Activated CD4-positive, alpha-beta memory T cell treated with anti-CD3 and anti-CD28 coated beads for 36 hours (primary cell): Measurements from ENCODE around the gene IGFLR1. TPM values are rescaled to one million over a fixed set of nuclear protein-coding genes. Genes with fewer than 3 reads are reported as not detected.

ENCODE experiments used
- CTCF ChIA-PET: fragments of 350-600 bp; sonication (Branson Sonifier 250); formaldehyde crosslinking; loops from one replicate; lab custom pipeline; 2021; ENCODE audit warnings: antibody characterized with exemption, inconsistent platforms; lab: Charles Lee
- POLR2A ChIA-PET: fragments of 350-600 bp; sonication (Branson Sonifier 250); formaldehyde crosslinking; loops from one replicate; lab custom pipeline; 2021; ENCODE audit warnings: antibody characterized with exemption; lab: Charles Lee
- DNase-seq: peaks from one replicate; pipeline ENCODE4 v3.0.0-alpha.2; 2020
- H3K27ac Mint-ChIP-seq: one replicate; pipeline ENCODE4 v1.8.0; 2021; ENCODE audit warnings: mixed read lengths
- H3K27me3 Mint-ChIP-seq: one replicate; pipeline ENCODE4 v1.8.0; 2021; ENCODE audit warnings: mixed read lengths
- H3K36me3 Mint-ChIP-seq: one replicate; pipeline ENCODE4 v1.8.0; 2021; ENCODE audit warnings: mixed read lengths
- H3K4me1 Mint-ChIP-seq: one replicate; pipeline ENCODE4 v1.8.0; 2021; ENCODE audit warnings: low read depth, mixed read lengths
- H3K4me3 Mint-ChIP-seq: one replicate; pipeline ENCODE4 v1.8.0; 2021; ENCODE audit warnings: mild to moderate bottlenecking, mixed read lengths
- H3K9me3 Mint-ChIP-seq: one replicate; pipeline ENCODE4 v1.8.0; 2021; ENCODE audit warnings: mixed read lengths
- intact Hi-C: fragments of 100-400 bp; cut with micrococcal nuclease; formaldehyde crosslinking; loops from one replicate; pipeline ENCODE4 v1.15.1; 2023
- total RNA-seq, 2 experiments: library from RNA; stranded (reverse); gene quantifications; one replicate each; pipeline ENCODE4 v1.2.3, GENCODE V29; 2021

The IGFLR1 gene
- total RNA-seq, 2 experiments from 2014 or later, result 90.1 to 92.8 TPM

DNA sequence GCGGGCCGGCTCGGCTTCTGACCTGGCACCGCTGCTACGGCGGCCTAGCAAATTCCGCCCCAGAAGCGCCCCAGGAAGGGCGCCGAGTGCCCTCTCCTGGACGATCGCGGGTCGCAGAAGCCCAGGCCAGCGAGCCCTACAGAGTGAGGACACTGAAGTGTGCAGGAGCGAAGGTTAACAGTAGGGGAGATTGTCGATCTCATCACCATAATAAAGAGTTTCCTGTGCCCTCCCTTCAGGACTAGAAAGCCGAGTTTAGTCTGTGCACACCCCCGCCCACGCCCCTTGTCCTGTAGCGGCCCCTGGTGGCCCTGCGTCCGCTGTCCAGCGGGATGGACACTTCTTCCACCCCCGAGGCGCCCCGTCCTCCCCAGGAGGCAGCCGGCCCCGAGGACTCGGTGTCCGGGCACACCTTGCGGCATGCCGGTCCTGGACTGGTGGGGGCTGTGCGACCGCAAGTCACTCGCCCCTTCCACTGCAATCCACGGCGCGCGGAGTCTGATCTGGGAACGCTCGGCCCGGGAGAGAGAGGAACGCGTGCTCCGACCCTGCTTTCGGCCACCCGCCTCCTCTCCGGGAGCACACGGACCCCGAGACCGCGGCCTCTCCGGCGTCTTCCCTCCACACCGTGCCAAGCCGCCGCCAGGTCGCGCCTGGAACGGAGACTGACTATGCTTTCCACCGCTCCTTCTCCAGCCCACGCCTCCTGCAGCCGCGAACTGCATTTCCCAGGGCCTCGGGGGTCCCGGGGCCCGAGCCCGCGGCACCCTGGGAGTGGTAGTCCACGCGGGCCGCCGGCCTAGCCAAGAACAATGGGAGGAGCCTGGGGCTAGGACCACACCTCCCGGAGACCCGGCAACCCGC, 25.2 kb downstream of the IGFLR1 start:
- H3K4me3 Mint-ChIP-seq, result peak overlapping the region; percentile 91
- peak overlapping the region; percentile 99 for H3K27ac Mint-ChIP-seq
- H3K4me1 Mint-ChIP-seq, result peaks cover 39% of the 10 kb centered on the region
- ChIA-PET POLR2A (interaction anchor here (1.0 to 7.3 kb wide), 5 partner anchors 15 to 31 kb away, joined by 6 to 96 read pairs (median 13); partner anchors contain the start of genes LIN37, PSENEN and U2AF1L4), CTCF (interaction anchor here (1.4 to 7.0 kb wide), 3 partner anchors 19 to 214 kb away, joined by 3 to 197 read pairs (median 4); partner anchors contain the start of genes LIN37 and ZBTB32)
- intact Hi-C loops, result loop anchor here (1.0 to 10.0 kb wide), 11 partner anchors 23 to 498 kb away; partner anchors contain the start of genes FFAR1, LIN37, NFKBID and OVOL3
- H3K27me3 Mint-ChIP-seq, result peaks cover 1% of the 10 kb centered on the region
- peaks cover 60% of the 10 kb centered on the region for H3K36me3 Mint-ChIP-seq
- H3K9me3 Mint-ChIP-seq, result no peaks in the 10 kb centered on the region
- peak; percentile 97 for DNase-seq

DNA sequence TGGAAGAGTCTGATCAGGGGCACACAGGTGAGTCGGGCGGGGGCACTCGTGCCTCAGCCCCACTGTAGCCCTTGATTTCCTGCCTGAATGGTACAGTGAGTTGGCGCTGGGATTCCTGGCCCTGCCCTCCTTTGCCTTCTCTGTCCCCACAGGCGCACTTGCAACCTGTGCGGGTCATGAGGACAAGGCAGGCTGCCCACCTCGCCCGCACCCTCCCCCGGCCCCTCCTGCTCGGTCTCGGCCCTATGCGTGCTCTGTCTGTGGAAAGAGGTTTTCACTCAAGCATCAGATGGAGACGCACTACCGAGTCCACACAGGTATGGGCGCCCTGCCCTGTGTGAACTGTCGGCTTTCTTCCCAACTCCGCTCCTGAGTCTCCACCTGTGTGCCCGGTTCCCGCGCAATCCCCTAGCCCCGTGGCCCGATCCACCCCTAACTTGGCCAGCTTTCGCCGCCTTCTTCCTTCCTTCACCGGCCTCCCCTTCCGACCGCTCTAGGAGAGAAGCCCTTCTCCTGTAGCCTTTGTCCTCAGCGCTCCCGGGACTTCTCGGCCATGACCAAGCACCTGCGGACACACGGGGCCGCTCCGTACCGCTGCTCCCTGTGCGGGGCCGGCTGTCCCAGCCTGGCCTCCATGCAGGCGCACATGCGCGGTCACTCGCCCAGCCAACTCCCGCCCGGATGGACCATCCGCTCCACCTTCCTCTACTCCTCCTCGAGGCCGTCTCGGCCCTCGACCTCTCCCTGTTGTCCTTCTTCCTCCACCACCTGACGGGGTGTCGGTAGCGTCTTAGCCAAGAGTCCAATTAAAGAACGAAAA, 26.1 kb downstream of the IGFLR1 start:
- peaks cover 1% of the 10 kb centered on the region for H3K27me3 Mint-ChIP-seq
- H3K27ac Mint-ChIP-seq, result peak overlapping the region; percentile 99
- H3K36me3 Mint-ChIP-seq, result peaks cover 54% of the 10 kb centered on the region
- H3K4me1 Mint-ChIP-seq, result peaks cover 43% of the 10 kb centered on the region
- ChIA-PET POLR2A (interaction anchor here (6.3 to 7.3 kb wide), 2 partner anchors 14 to 19 kb away, joined by 64 to 96 read pairs; no protein-coding TSS in a partner anchor), CTCF (interaction anchor here (1.5 to 7.0 kb wide), 3 partner anchors 18 to 215 kb away, joined by 4 to 197 read pairs (median 4); partner anchors contain the start of genes LIN37 and ZBTB32)
- H3K4me3 Mint-ChIP-seq, result peak overlapping the region; percentile 91
- no peaks in the 10 kb centered on the region for H3K9me3 Mint-ChIP-seq
- peak; percentile 50 for DNase-seq
- intact Hi-C loops, result loop anchor here (2.0 to 10.0 kb wide), 3 partner anchors 29 to 499 kb away; partner anchors contain the start of genes OVOL3, POLR2I, PSENEN and TBCB

- ChIA-PET CTCF (interaction anchor here (1.5 to 7.0 kb wide), 3 partner anchors 17 to 216 kb away, joined by 4 to 197 read pairs (median 4); partner anchors contain the start of genes LIN37 and ZBTB32), POLR2A (interaction anchor here (6.3 to 7.3 kb wide), 2 partner anchors 13 to 18 kb away, joined by 64 to 96 read pairs; no protein-coding TSS in a partner anchor)
- peak; percentile 22 for DNase-seq
- H3K4me1 Mint-ChIP-seq, result peaks cover 51% of the 10 kb centered on the region
- peaks cover 54% of the 10 kb centered on the region for H3K36me3 Mint-ChIP-seq
- H3K27me3 Mint-ChIP-seq, result peaks cover 1% of the 10 kb centered on the region
- H3K27ac Mint-ChIP-seq, result peak overlapping the region; percentile 99
- H3K9me3 Mint-ChIP-seq, result no peaks in the 10 kb centered on the region
- intact Hi-C loops, result loop anchor here (10.0 kb wide), 2 partner anchors 399 to 499 kb away; partner anchors contain the start of genes OVOL3, POLR2I, TBCB and ZNF146
- peak overlapping the region; percentile 91 for H3K4me3 Mint-ChIP-seq
Observed at GRCh38 chr19:35715355-35715809, 26.9 kb downstream of the IGFLR1 start.

GRCh38 chr19:35714601-35715354, 27.5 kb downstream of the IGFLR1 start:
- Mint-ChIP-seq H3K36me3 (peaks cover 52% of the 10 kb centered on the region), H3K4me1 (peaks cover 54% of the 10 kb centered on the region)
- CTCF ChIA-PET, result interaction anchor here (1.7 to 7.0 kb wide), 3 partner anchors 17 to 67 kb away, joined by 4 to 197 read pairs (median 5); partner anchors contain the start of genes COX6B1, LIN37 and ZBTB32

DNA sequence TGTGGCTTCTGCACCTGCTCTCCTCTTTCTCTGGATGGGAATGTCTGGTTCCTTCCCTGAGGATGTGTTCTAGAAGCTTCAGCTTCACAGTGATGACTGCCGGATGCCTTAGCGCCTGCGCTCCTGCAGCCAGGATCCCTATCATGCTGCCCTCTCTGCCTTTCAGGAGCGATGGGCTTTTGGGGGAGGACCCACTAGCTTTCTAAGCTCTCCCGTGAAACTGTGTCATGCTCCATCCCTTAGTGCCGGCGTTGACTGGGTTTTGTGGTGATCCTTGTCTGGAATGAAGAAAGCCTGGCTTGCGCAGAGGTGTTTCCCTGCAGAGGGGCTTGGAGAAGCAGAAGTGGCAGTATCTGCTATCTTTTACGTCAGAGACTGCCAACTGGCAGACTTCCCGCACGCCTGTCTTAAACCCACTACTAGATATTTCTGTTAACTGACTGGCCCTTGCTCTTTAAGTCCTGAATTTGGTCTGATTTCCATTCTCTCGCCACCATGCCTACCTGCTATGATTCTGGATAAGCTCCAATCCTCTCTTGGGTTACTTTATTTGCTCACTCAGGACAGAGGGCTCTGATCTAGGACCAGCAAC, 28.3 kb downstream of the IGFLR1 start:
- Mint-ChIP-seq H3K9me3 (no peaks in the 10 kb centered on the region), H3K27me3 (peaks cover 1% of the 10 kb centered on the region), H3K4me1 (peaks cover 51% of the 10 kb centered on the region), H3K27ac (peak overlapping the region; percentile 99), H3K4me3 (peak overlapping the region; percentile 91), H3K36me3 (peaks cover 47% of the 10 kb centered on the region)
- intact Hi-C loops, result loop anchor here (1.0 to 10.0 kb wide), 7 partner anchors 43 to 502 kb away; partner anchors contain the start of genes ARHGAP33, HSPB6, NFKBID and OVOL3
- ChIA-PET CTCF (interaction anchor here (1.9 to 7.0 kb wide), 2 partner anchors 16 to 66 kb away, joined by 5 to 197 read pairs; partner anchors contain the start of genes COX6B1 and ZBTB32), POLR2A (interaction anchor here (1.3 to 7.3 kb wide), 5 partner anchors 12 to 101 kb away, joined by 3 to 96 read pairs (median 45); partner anchors contain the start of genes HAUS5, IGFLR1, PSENEN and U2AF1L4)
- peak; percentile 16 for DNase-seq

More at GRCh38 chr19:35714601-35715354, 27.5 kb downstream of the IGFLR1 start:
- Mint-ChIP-seq H3K4me3 (peak overlapping the region; percentile 91), H3K27ac (peak overlapping the region; percentile 99), H3K27me3 (peaks cover 1% of the 10 kb centered on the region), H3K9me3 (no peaks in the 10 kb centered on the region)
- peak; percentile 64 for DNase-seq
- POLR2A ChIA-PET, result interaction anchor here (4.3 to 7.3 kb wide), 3 partner anchors 12 to 29 kb away, joined by 45 to 96 read pairs (median 64); partner anchors contain the start of genes IGFLR1, PSENEN and U2AF1L4
- intact Hi-C loops, result loop anchor here (5.0 to 10.0 kb wide), 3 partner anchors 400 to 502 kb away; partner anchors contain the start of genes OVOL3, POLR2I, TBCB and ZNF146

DNA sequence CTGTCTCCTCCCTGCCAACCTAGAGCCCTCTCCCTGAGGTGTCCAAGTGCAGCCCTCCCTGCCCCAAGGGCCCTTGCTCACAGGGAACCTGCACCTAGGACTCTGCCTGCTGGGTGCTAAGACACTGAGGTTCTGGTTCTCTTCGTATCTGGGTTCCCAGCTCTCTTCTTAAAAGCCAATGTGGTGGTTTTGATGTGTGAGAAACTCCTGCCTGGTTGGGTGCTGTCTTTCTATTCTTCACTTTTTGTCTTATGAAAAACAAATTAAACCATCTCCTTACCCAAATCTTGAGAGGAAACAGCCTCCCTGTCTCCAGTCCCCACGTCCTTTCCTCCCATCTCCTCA, 28.8 kb downstream of the IGFLR1 start:
- CTCF ChIA-PET, result interaction anchor here (1.8 to 7.0 kb wide), 3 partner anchors 15 to 219 kb away, joined by 5 to 197 read pairs (median 5); partner anchors contain the start of genes COX6B1 and ZBTB32
- intact Hi-C loops, result loop anchor here (1.0 to 10.0 kb wide), 7 partner anchors 44 to 501 kb away; partner anchors contain the start of genes ARHGAP33, HSPB6, NFKBID and OVOL3

DNA sequence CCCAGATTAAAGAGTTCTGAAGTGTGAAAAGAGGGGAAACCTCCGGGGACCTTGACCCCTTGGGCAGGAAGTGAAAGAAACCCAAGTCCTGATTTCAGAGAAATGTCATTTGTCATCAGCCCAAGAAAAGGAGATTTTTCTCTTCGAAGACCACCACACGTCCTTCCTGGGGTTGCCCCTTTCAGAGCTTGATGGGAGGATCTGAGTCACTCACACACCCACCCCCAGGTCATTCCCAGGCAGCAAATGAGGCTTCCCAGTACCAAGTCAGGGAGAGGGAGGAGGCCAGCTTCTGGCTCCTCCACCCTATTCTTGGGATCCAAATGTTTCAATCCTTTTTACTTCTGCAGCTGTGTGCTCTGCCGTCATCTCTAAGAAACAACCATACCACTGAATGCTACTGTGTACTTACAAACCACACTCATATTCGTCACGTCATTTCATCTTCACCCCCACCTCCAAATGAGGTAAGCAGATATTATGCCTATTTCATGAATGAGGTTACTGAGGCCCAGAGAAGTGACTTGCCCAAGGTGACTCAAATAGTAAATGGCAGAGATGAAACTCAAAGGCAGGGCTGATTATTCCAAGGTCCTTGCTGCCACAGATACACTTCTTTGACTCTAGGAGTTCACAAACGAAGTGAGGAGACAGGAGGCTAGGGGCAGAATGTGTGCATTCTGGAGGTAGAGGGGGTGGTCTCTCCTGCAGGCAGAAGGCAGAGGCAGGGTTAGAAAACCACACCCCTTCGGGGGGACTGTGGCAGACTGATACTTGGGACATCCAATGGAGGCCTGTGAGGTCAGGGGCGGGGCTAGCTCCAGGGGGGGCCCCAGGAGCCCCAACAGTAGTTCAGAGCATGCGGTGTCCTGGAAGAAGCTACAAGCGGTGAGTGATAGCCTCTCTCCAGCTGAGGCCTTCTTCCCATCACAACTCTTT, 29.4 kb downstream of the IGFLR1 start:
- peak; percentile 90 for DNase-seq
- CTCF ChIA-PET, result interaction anchor here (1.8 to 7.0 kb wide), 5 partner anchors 15 to 219 kb away, joined by 5 to 197 read pairs (median 7); partner anchors contain the start of genes COX6B1, IGFLR1 and ZBTB32
- Mint-ChIP-seq H3K9me3 (no peaks in the 10 kb centered on the region), H3K4me3 (peak overlapping the region; percentile 91), H3K36me3 (peaks cover 42% of the 10 kb centered on the region), H3K27me3 (no peaks in the 10 kb centered on the region), H3K4me1 (peaks cover 49% of the 10 kb centered on the region), H3K27ac (peak overlapping the region; percentile 99)
- POLR2A ChIA-PET, result interaction anchor here (0.6 to 7.3 kb wide), 11 partner anchors 10 to 188 kb away, joined by 3 to 96 read pairs (median 5); partner anchors contain the start of genes COX6B1, HAUS5, IGFLR1 and LIN37
- intact Hi-C loops, result loop anchor here (1.0 to 10.0 kb wide), 7 partner anchors 44 to 502 kb away; partner anchors contain the start of genes ARHGAP33, HSPB6, NFKBID and OVOL3

More for the DNA sequence above, 28.8 kb downstream of the IGFLR1 start:
- Mint-ChIP-seq H3K4me1 (peaks cover 49% of the 10 kb centered on the region), H3K4me3 (peak overlapping the region; percentile 91), H3K27ac (peak overlapping the region; percentile 99), H3K9me3 (no peaks in the 10 kb centered on the region), H3K36me3 (peaks cover 43% of the 10 kb centered on the region), H3K27me3 (no peaks in the 10 kb centered on the region)
- POLR2A ChIA-PET, result interaction anchor here (0.6 to 7.3 kb wide), 9 partner anchors 11 to 101 kb away, joined by 3 to 96 read pairs (median 9); partner anchors contain the start of genes HAUS5, IGFLR1, LIN37 and PSENEN
- DNase-seq, result no peak

- Mint-ChIP-seq H3K27ac (peak overlapping the region; percentile 99), H3K27me3 (no peaks in the 10 kb centered on the region), H3K36me3 (peaks cover 32% of the 10 kb centered on the region), H3K4me3 (peak overlapping the region; percentile 54), H3K9me3 (no peaks in the 10 kb centered on the region), H3K4me1 (peaks cover 49% of the 10 kb centered on the region)
- CTCF ChIA-PET, result interaction anchor here (1.1 to 7.0 kb wide), 4 partner anchors 13 to 32 kb away, joined by 3 to 197 read pairs (median 10); partner anchors contain the start of genes IGFLR1 and ZBTB32
- DNase-seq, result peak; percentile 87
- intact Hi-C loops, result loop anchor here (1.0 to 10.0 kb wide), 5 partner anchors 9 to 504 kb away; partner anchors contain the start of genes OVOL3, POLR2I, TBCB and ZNF146
- POLR2A ChIA-PET, result interaction anchor here (0.6 to 7.3 kb wide), 9 partner anchors 9 to 190 kb away, joined by 3 to 96 read pairs (median 9); partner anchors contain the start of genes IGFLR1, LIN37, NFKBID and PSENEN
Observed at GRCh38 chr19:35710784-35711723, 31.2 kb downstream of the IGFLR1 start.
